HCT116 (cell line): ENCODE results near the gene WDR20. TPM values are rescaled to one million over a fixed set of nuclear protein-coding genes. Genes with fewer than 3 reads are reported as not detected.

ENCODE experiments used
- ATAC-seq: fragments of 200-7000 bp; cut with Tn5 transposase; 2 replicates; pipeline ENCODE4 v1.9.1; 2020; ENCODE audit warnings: mild to moderate bottlenecking, moderate library complexity
- BruUV-seq: library from RNA; stranded (reverse); fragments of 400-500 nt; replicated peaks from 2 replicates; lab custom pipeline; 2021; lab: Mats Ljungman, UMichigan
- CTCF ChIA-PET: fragments of 300-600 bp; sonication (Branson Sonifier 250); formaldehyde crosslinking; loops from one replicate; lab custom pipeline; 2021; ENCODE audit warnings: antibody characterized with exemption; lab: Charles Lee
- POLR2A ChIA-PET: fragments of 300-600, 350-600 bp; sonication (Branson Sonifier 250); formaldehyde crosslinking; loops from one replicate; lab custom pipeline; 2021; ENCODE audit warnings: antibody characterized with exemption; lab: Charles Lee
- RAD21 ChIA-PET, 2 experiments: fragments of 300-600 bp; sonication (Branson Sonifier 250); formaldehyde crosslinking; loops; one replicate each; lab custom pipeline; 2023; ENCODE audit warnings: low total read pairs in 2 of 2; ENCODE audit not compliant: uncharacterized antibody in 2 of 2, unreplicated experiment in 2 of 2, low non-redundant PET in 1 of 2; lab: Charles Lee
- DNase-seq: peaks from one replicate; pipeline ENCODE4 v3.0.0-alpha.2; 2010; ENCODE audit warnings: low read depth, low spot score
- H2AFZ ChIP-seq: fragments of 200-600 bp; shearing (Covaris generic), sonication (generic); 2 replicates; pipeline ENCODE4 v1.6.1; 2017; ENCODE audit warnings: low read depth, mixed run types, mixed read lengths, antibody characterized with exemption, low read length; ENCODE audit not compliant: poor library complexity, severe bottlenecking
- H3K27ac ChIP-seq: 2 replicates; pipeline ENCODE4 v1.5.1; 2012; ENCODE audit warnings: low read depth, low read length
- H3K27me3 ChIP-seq: fragments of 200-600 bp; sonication (generic); 2 replicates; pipeline ENCODE4 v1.6.1; 2016; ENCODE audit warnings: mixed run types, low read length, mixed read lengths; ENCODE audit not compliant: insufficient read depth
- H3K36me3 ChIP-seq, 2 experiments: fragments of 200-500 bp in 1 of 2; fragments of 200-600 bp in 1 of 2; sonication (Bioruptor generic) in 1 of 2; sonication (generic) in 1 of 2; 2 replicates each; pipeline versions ENCODE4 v1.5.1 to v1.6.1; 2014 to 2016; ENCODE audit warnings: low read length in 2 of 2, inconsistent platforms in 1 of 2, mixed read lengths in 1 of 2, mixed run types in 1 of 2; ENCODE audit not compliant: insufficient read depth in 2 of 2, control insufficient read depth in 1 of 2
- H3K4me1 ChIP-seq, 2 experiments: fragments of 200-600 bp in 1 of 2; sonication (generic) in 1 of 2; 2 replicates each; pipeline versions ENCODE4 v1.5.1 to v1.6.1; 2012 to 2017; ENCODE audit warnings: low read length in 2 of 2, inconsistent platforms in 1 of 2, mild to moderate bottlenecking in 1 of 2, mixed read lengths in 1 of 2, mixed run types in 1 of 2, moderate library complexity in 1 of 2; ENCODE audit not compliant: insufficient read depth in 2 of 2, control insufficient read depth in 1 of 2
- H3K4me2 ChIP-seq: fragments of 200-600 bp; sonication (generic); 2 replicates; pipeline ENCODE4 v1.6.1; 2017; ENCODE audit warnings: mixed run types, low read length, mixed read lengths
- H3K4me3 ChIP-seq, 2 experiments: fragments of 200-600 bp in 1 of 2; sonication (generic) in 1 of 2; replicated peaks in 1 of 2; 2 replicates each; pipeline ENCODE4 v1.5.1; 2011 to 2016; ENCODE audit warnings: low read length in 2 of 2, control low read depth in 1 of 2, low read depth in 1 of 2, mild to moderate bottlenecking in 1 of 2, mixed read lengths in 1 of 2, mixed run types in 1 of 2
- H3K79me2 ChIP-seq: fragments of 200-600 bp; sonication (generic); 2 replicates; pipeline ENCODE4 v1.6.1; 2017; ENCODE audit warnings: mild to moderate bottlenecking, mixed run types, low read length, moderate library complexity, mixed read lengths; ENCODE audit not compliant: insufficient read depth
- H3K9ac ChIP-seq: fragments of 200-600 bp; sonication (generic); 2 replicates; pipeline ENCODE4 v1.6.1; 2016; ENCODE audit warnings: low read length, mixed read lengths
- H3K9me2 ChIP-seq: fragments of 200-600 bp; sonication (generic), shearing (Covaris generic); 2 replicates; pipeline ENCODE4 v1.6.1; 2017; ENCODE audit warnings: mixed run types, mild to moderate bottlenecking, moderate library complexity; ENCODE audit not compliant: insufficient read depth
- H3K9me3 ChIP-seq, 2 experiments: fragments of 200-500 bp in 1 of 2; fragments of 200-600 bp in 1 of 2; sonication (Bioruptor generic) in 1 of 2; sonication (generic) in 1 of 2; 2 replicates each; pipeline ENCODE4 v1.6.1; 2014 to 2017; ENCODE audit warnings: low read length in 2 of 2, mixed read lengths in 2 of 2, inconsistent platforms in 1 of 2, low read depth in 1 of 2, mild to moderate bottlenecking in 1 of 2, mixed run types in 1 of 2, moderate library complexity in 1 of 2; ENCODE audit not compliant: control insufficient read depth in 1 of 2, insufficient read depth in 1 of 2
- H4K20me1 ChIP-seq: fragments of 200-600 bp; sonication (generic), shearing (Covaris generic); 2 replicates; pipeline ENCODE4 v1.6.1; 2017; ENCODE audit warnings: mixed run types, mild to moderate bottlenecking, moderate library complexity; ENCODE audit not compliant: insufficient read depth
- ATF3 ChIP-seq: IDR thresholded peaks from 2 replicates; pipeline ENCODE4 v1.6.1; 2012
- CTCF ChIP-seq, 3 experiments: fragments of 200-600 bp in 1 of 3; sonication (generic) in 1 of 3; IDR thresholded peaks in 2 of 3; conservative IDR thresholded peaks in 1 of 3; 2 replicates each; pipeline ENCODE4 v1.5.1; 2012 to 2017; ENCODE audit warnings: low read depth in 2 of 3, low read length in 2 of 3, antibody characterized with exemption in 1 of 3, borderline replicate concordance in 1 of 3, control low read depth in 1 of 3, mild to moderate bottlenecking in 1 of 3, mixed read lengths in 1 of 3, mixed run types in 1 of 3, moderate library complexity in 1 of 3; ENCODE audit not compliant: insufficient read depth in 1 of 3
- EGR1 ChIP-seq: IDR thresholded peaks from 2 replicates; pipeline ENCODE4 v1.6.1; 2012; ENCODE audit warnings: low read depth
- FOSL1 ChIP-seq: IDR thresholded peaks from 2 replicates; pipeline ENCODE4 v1.6.1; 2012; ENCODE audit warnings: low read depth
- MAX ChIP-seq: IDR thresholded peaks from 2 replicates; pipeline ENCODE4 v1.6.1; 2012
- RAD21 ChIP-seq: IDR thresholded peaks from 2 replicates; pipeline ENCODE4 v1.6.1; 2012; ENCODE audit warnings: low read depth, mild to moderate bottlenecking
- SIN3A ChIP-seq: IDR thresholded peaks from 2 replicates; pipeline ENCODE4 v1.6.1; 2012; ENCODE audit warnings: low read depth
- SRF ChIP-seq: IDR thresholded peaks from 2 replicates; pipeline ENCODE4 v1.6.1; 2012; ENCODE audit warnings: low read depth
- ZNF274 ChIP-seq: fragments of 200-500 bp; sonication (Bioruptor generic); IDR thresholded peaks from 2 replicates; pipeline ENCODE4 v1.6.1; 2014; ENCODE audit warnings: mild to moderate bottlenecking, low read depth, low read length, inconsistent platforms
- intact Hi-C: fragments of 100-400 bp; cut with micrococcal nuclease; formaldehyde crosslinking; loops from 2 replicates; pipeline ENCODE4 v1.10.0; 2022
- total RNA-seq: library from RNA; stranded (reverse); gene quantifications from one replicate; pipeline ENCODE4 v1.2.1, GENCODE V29; 2021; ENCODE audit not compliant: unreplicated experiment

WDR20 gene
- total RNA-seq, 1 experiment from 2014 or later = 21.1 TPM

GRCh38 chr14:102184316-102185035 lies 44.8 kb downstream of the WDR20 start:
- intact Hi-C loops = no loop called here
- no peaks in the 10 kb centered on the region for H3K27me3 ChIP-seq
- no peak overlapping the region for H3K4me3 ChIP-seq
- no peak overlapping the region for H3K4me2 ChIP-seq
- H3K9me2 ChIP-seq = no peaks in the 10 kb centered on the region
- ATAC-seq (no peak), DNase-seq (no peak)
- no peaks in the 10 kb centered on the region for H3K36me3 ChIP-seq
- H4K20me1 ChIP-seq = peaks cover 8% of the 10 kb centered on the region; the same call in 1 of the 2 replicates
- H3K9me3 ChIP-seq = no peaks in the 10 kb centered on the region
- CTCF ChIA-PET = no interaction called here
- H3K4me1 ChIP-seq = peaks cover 41 to 47% of the 10 kb centered on the region in 2 experiments
- no peak for TF ChIP-seq ZNF274
- no peak for TF ChIP-seq EGR1
- TF ChIP-seq ATF3 = no peak
- no peak for TF ChIP-seq CTCF (IDR thresholded peaks at IDR 0.05 in 2 of 3, conservative IDR thresholded peaks at IDR 0.05 in 1 of 3; ENCODE audit: borderline replicate concordance in 1 of 3, insufficient read depth in 1 of 3, low read depth in 2 of 3, low read length in 2 of 3)
- TF ChIP-seq SIN3A = no peak
- TF ChIP-seq SRF = no peak
- no peak for TF ChIP-seq FOSL1
- no peak overlapping the region for H2AFZ ChIP-seq
- H3K9ac ChIP-seq = no peak overlapping the region
- peaks cover 80% of the 10 kb centered on the region for H3K79me2 ChIP-seq
- RAD21 ChIA-PET = no interaction called here
- H3K27ac ChIP-seq = no peak overlapping the region
- no TSS peak for BruUV-seq
- POLR2A ChIA-PET = no interaction called here

- Histone ChIP-seq H2AFZ (no peak overlapping the region), H3K36me3 (no peaks in the 10 kb centered on the region), H3K79me2 (peaks cover 87% of the 10 kb centered on the region), H3K9ac (no peak overlapping the region), H3K27ac (no peak overlapping the region), H3K9me2 (no peaks in the 10 kb centered on the region), H3K4me2 (no peak overlapping the region), H3K27me3 (no peaks in the 10 kb centered on the region), H4K20me1 (peaks cover 8% of the 10 kb centered on the region; the same call in 1 of the 2 replicates), H3K4me1 (peaks cover 43 to 53% of the 10 kb centered on the region in 2 experiments), H3K9me3 (no peaks in the 10 kb centered on the region), H3K4me3 (no peak overlapping the region)
- ChIA-PET POLR2A (no interaction called here), RAD21 (no interaction called here), CTCF (no interaction called here)
- no TSS peak for BruUV-seq
- DNase-seq (no peak), ATAC-seq (no peak)
- TF ChIP-seq RAD21 (no peak), FOSL1 (no peak), MAX (peak; percentile 37), CTCF (IDR thresholded peaks at IDR 0.05 in 2 of 3, conservative IDR thresholded peaks at IDR 0.05 in 1 of 3; ENCODE audit: borderline replicate concordance in 1 of 3, insufficient read depth in 1 of 3, low read depth in 2 of 3, low read length in 2 of 3) (no peak)
- intact Hi-C loops = no loop called here
Measured at GRCh38 chr14:102185360-102185759, 45.7 kb downstream of the WDR20 start.
